H1 (cell line): ENCODE data around the gene TK2. TPM values are rescaled to one million over a fixed set of nuclear protein-coding genes. Genes with fewer than 3 reads are reported as not detected.

ENCODE experiments used
- CTCF ChIA-PET: fragments of 300-600 bp; sonication (Branson Sonifier 250); formaldehyde crosslinking; loops from one replicate; lab custom pipeline; 2021; ENCODE audit not compliant: partially characterized antibody; lab: Charles Lee
- POLR2A ChIA-PET: fragments of 300-600 bp; sonication (Branson Sonifier 250); formaldehyde crosslinking; loops from one replicate; lab custom pipeline; 2021; ENCODE audit warnings: inconsistent platforms; ENCODE audit not compliant: partially characterized antibody; lab: Charles Lee
- DNase-seq, 2 experiments: peaks; one replicate each; pipeline versions ENCODE4 v3.0.0 to v3.0.0-alpha.2; 2010 to 2022; ENCODE audit warnings: low spot score in 2 of 2, low read depth in 1 of 2, mixed read lengths in 1 of 2
- FAIRE-seq: peaks from 2 replicates; lab custom pipeline; 2011; peaks lifted over from hg19 to GRCh38; lab: Jason Lieb, UNC
- H2AFZ ChIP-seq: 2 replicates; pipeline ENCODE4 v1.8.1; 2012; ENCODE audit warnings: low read length, inconsistent platforms
- H2AK5ac ChIP-seq: 2 replicates; pipeline ENCODE4 v1.6.1; 2013; ENCODE audit warnings: low read depth, low read length
- H2BK120ac ChIP-seq: replicated peaks from 2 replicates; pipeline ENCODE3; 2013; ENCODE audit warnings: low read depth, low read length, inconsistent platforms
- H2BK12ac ChIP-seq: 2 replicates; pipeline ENCODE4 v1.6.1; 2013; ENCODE audit warnings: low read depth, low read length
- H2BK15ac ChIP-seq: 2 replicates; pipeline ENCODE4 v1.6.1; 2013; ENCODE audit warnings: low read length
- H2BK20ac ChIP-seq: 2 replicates; pipeline ENCODE4 v1.6.1; 2013; ENCODE audit warnings: low read length
- H2BK5ac ChIP-seq: 2 replicates; pipeline ENCODE4 v1.6.1; 2013; ENCODE audit warnings: low read depth, low read length
- H3K14ac ChIP-seq: 2 replicates; pipeline ENCODE4 v1.6.1; 2013; ENCODE audit warnings: inconsistent platforms; ENCODE audit not compliant: insufficient read length
- H3K18ac ChIP-seq: 2 replicates; pipeline ENCODE4 v1.6.1; 2013; ENCODE audit warnings: low read length; ENCODE audit errors: extremely low read depth
- H3K23ac ChIP-seq: 2 replicates; pipeline ENCODE4 v1.6.1; 2013; ENCODE audit warnings: inconsistent platforms; ENCODE audit not compliant: insufficient read length
- H3K23me2 ChIP-seq: 2 replicates; pipeline ENCODE4 v1.6.1; 2013; ENCODE audit warnings: low read depth, low read length
- H3K27ac ChIP-seq: 2 replicates; pipeline ENCODE4 v1.6.1; 2011; ENCODE audit warnings: low read depth, low read length, inconsistent platforms
- H3K27me3 ChIP-seq, 4 experiments: replicated peaks in 1 of 4; 1 replicate in 1 of 4; 2 replicates in 3 of 4; pipeline versions ENCODE4 v1.6.1 to v1.8.1; 2011 to 2013; ENCODE audit warnings: low read length in 3 of 4, mild to moderate bottlenecking in 3 of 4, inconsistent platforms in 2 of 4, mixed read lengths in 2 of 4, moderate library complexity in 1 of 4; ENCODE audit not compliant: control insufficient read depth in 3 of 4, insufficient read depth in 3 of 4; ENCODE audit errors: extremely low read depth in 1 of 4
- H3K36me3 ChIP-seq, 4 experiments: 2 replicates each; pipeline versions ENCODE4 v1.6.1 to v1.8.1; 2011 to 2013; ENCODE audit warnings: mild to moderate bottlenecking in 4 of 4, low read length in 3 of 4, moderate library complexity in 2 of 4, control low read depth in 1 of 4, inconsistent platforms in 1 of 4; ENCODE audit not compliant: insufficient read depth in 4 of 4, control insufficient read depth in 2 of 4
- H3K4ac ChIP-seq: replicated peaks from 2 replicates; pipeline ENCODE3; 2013; ENCODE audit warnings: low read length, low read depth, mixed read lengths, inconsistent platforms; ENCODE audit not compliant: insufficient read length
- H3K4me1 ChIP-seq, 4 experiments: replicated peaks in 1 of 4; 1 replicate in 1 of 4; 2 replicates in 3 of 4; pipeline versions ENCODE4 v1.6.1 to v1.8.1; 2011 to 2013; ENCODE audit warnings: low read length in 3 of 4, inconsistent platforms in 2 of 4, mixed read lengths in 1 of 4; ENCODE audit not compliant: insufficient read depth in 4 of 4, control insufficient read depth in 3 of 4
- H3K4me2 ChIP-seq, 2 experiments: 2 replicates each; pipeline versions ENCODE4 v1.6.1 to v1.8.1; 2011 to 2013; ENCODE audit warnings: low read depth in 2 of 2, low read length in 2 of 2, control low read depth in 1 of 2, inconsistent platforms in 1 of 2, mild to moderate bottlenecking in 1 of 2; ENCODE audit not compliant: insufficient read depth in 1 of 2
- H3K4me3 ChIP-seq, 4 experiments: fragments of 200-600, 300-600 bp in 1 of 4; sonication (generic), shearing (Covaris generic), sonication (Bioruptor Twin) in 1 of 4; 2 replicates each; pipeline versions ENCODE4 v1.5.1 to v1.8.1; 2011 to 2016; ENCODE audit warnings: low read length in 4 of 4, low read depth in 3 of 4, control low read depth in 2 of 4, inconsistent platforms in 2 of 4, mild to moderate bottlenecking in 2 of 4, mixed read lengths in 1 of 4, moderate library complexity in 1 of 4; ENCODE audit not compliant: insufficient read depth in 2 of 4; ENCODE audit errors: extremely low read depth in 1 of 4
- H3K56ac ChIP-seq: replicated peaks from 2 replicates; pipeline ENCODE3; 2013; ENCODE audit warnings: low read depth, mild to moderate bottlenecking, mixed read lengths, low read length, inconsistent platforms; ENCODE audit not compliant: insufficient read length
- H3K79me1 ChIP-seq: 2 replicates; pipeline ENCODE4 v1.6.1; 2013; ENCODE audit warnings: low read depth, low read length, control low read depth
- H3K79me2 ChIP-seq, 2 experiments: 2 replicates each; pipeline versions ENCODE4 v1.6.1 to v1.8.1; 2012 to 2013; ENCODE audit warnings: low read length in 2 of 2, mild to moderate bottlenecking in 2 of 2, inconsistent platforms in 1 of 2; ENCODE audit not compliant: insufficient read depth in 2 of 2, control insufficient read depth in 1 of 2
- H3K9ac ChIP-seq, 4 experiments: replicated peaks in 1 of 4; 1 replicate in 1 of 4; 2 replicates in 3 of 4; pipeline versions ENCODE4 v1.6.1 to v1.8.1; 2011 to 2013; ENCODE audit warnings: low read depth in 3 of 4, low read length in 3 of 4, control low read depth in 2 of 4, mild to moderate bottlenecking in 2 of 4, moderate library complexity in 2 of 4, inconsistent platforms in 1 of 4; ENCODE audit errors: extremely low read depth in 1 of 4
- H3K9me3 ChIP-seq, 2 experiments: 2 replicates each; pipeline versions ENCODE4 v1.6.1 to v1.8.1; 2012 to 2013; ENCODE audit warnings: mild to moderate bottlenecking in 2 of 2, moderate library complexity in 2 of 2, control low read depth in 1 of 2, inconsistent platforms in 1 of 2, low read depth in 1 of 2, low read length in 1 of 2, mixed read lengths in 1 of 2; ENCODE audit not compliant: insufficient read depth in 2 of 2
- H4K20me1 ChIP-seq, 2 experiments: replicated peaks in 1 of 2; 2 replicates each; pipeline versions ENCODE3 to v1.8.1; 2011 to 2013; ENCODE audit warnings: inconsistent platforms in 2 of 2, low read length in 2 of 2, mild to moderate bottlenecking in 1 of 2; ENCODE audit not compliant: insufficient read depth in 2 of 2, control insufficient read depth in 1 of 2
- H4K5ac ChIP-seq: 2 replicates; pipeline ENCODE4 v1.6.1; 2013; ENCODE audit warnings: low read length, low read depth, mixed read lengths, inconsistent platforms; ENCODE audit not compliant: insufficient read length
- H4K8ac ChIP-seq: 2 replicates; pipeline ENCODE4 v1.8.0; 2013; ENCODE audit warnings: mild to moderate bottlenecking, moderate library complexity, low read length, inconsistent platforms; ENCODE audit not compliant: insufficient read depth; ENCODE audit errors: extremely low read depth
- H4K91ac ChIP-seq: replicated peaks from 2 replicates; pipeline ENCODE3; 2013; ENCODE audit warnings: low read length, mixed read lengths, inconsistent platforms; ENCODE audit not compliant: insufficient read length
- CBX8 ChIP-seq: fragments of 300-800, 300-1000 bp; sonication (generic); IDR thresholded peaks from 2 replicates; pipeline ENCODE4 v1.7.1; 2016; ENCODE audit warnings: low read depth, low read length, borderline replicate concordance
- RNF2 ChIP-seq: fragments of 200-900, 300-1000 bp; sonication (generic); IDR thresholded peaks from 2 replicates; pipeline ENCODE4 v1.7.1; 2016; ENCODE audit warnings: borderline replicate concordance, low read depth, mild to moderate bottlenecking, antibody characterized with exemption, low read length; ENCODE audit not compliant: poor library complexity, severe bottlenecking; ENCODE audit errors: missing control alignments
- SP1 ChIP-seq: IDR thresholded peaks from 2 replicates; pipeline ENCODE4 v1.6.1; 2011; ENCODE audit warnings: low read depth, low read length
- WGBS, 2 experiments: shearing (Covaris generic) in 1 of 2; methylation state at CpG; one replicate each; pipeline versions ENCODE4 v1.1.6 to v1.1.7; 2013 to 2015; ENCODE audit warnings: low lambda C conversion rate in 2 of 2, mixed read lengths in 2 of 2, inconsistent platforms in 1 of 2, low coverage in 1 of 2, missing lambda C conversion rate in 1 of 2; ENCODE audit not compliant: insufficient replicate concordance in 2 of 2, insufficient coverage in 1 of 2, insufficient read length in 1 of 2; ENCODE audit errors: extremely low coverage in 1 of 2, missing lambda C conversion rate in 1 of 2; 5-methylcytosine and 5-hydroxymethylcytosine counted together
- polyA plus RNA-seq, 7 experiments: library from polyadenylated mRNA; depleted of rRNA in 3 of 7; stranded (reverse) in 5 of 7; unstranded in 2 of 7; fragments of >200 nt in 5 of 7; fragments of 200-250 nt in 2 of 7; gene quantifications; 1 replicate in 5 of 7; 2 replicates in 1 of 7; 4 replicates in 1 of 7; pipeline versions ENCODE4 v1.2.1 to v1.2.3, GENCODE V29; 2011 to 2013; ENCODE audit warnings: missing spikeins in 2 of 7, mixed read lengths in 2 of 7
- total RNA-seq: library from RNA; stranded (reverse); fragmentation: NEBNext Ultra II Directional; extraction: Animal tissue kit (Norgen Biotek cat#: 25700); gene quantifications from 2 replicates; pipeline ENCODE4 v1.2.1, GENCODE V29; 2021

Gene TK2
- total and polyA plus RNA-seq, 2 of the 8 experiments (the other 6 are each of a cell fraction or from before 2014, with no cell fraction given), result 2.7 to 3.6 TPM

DNA sequence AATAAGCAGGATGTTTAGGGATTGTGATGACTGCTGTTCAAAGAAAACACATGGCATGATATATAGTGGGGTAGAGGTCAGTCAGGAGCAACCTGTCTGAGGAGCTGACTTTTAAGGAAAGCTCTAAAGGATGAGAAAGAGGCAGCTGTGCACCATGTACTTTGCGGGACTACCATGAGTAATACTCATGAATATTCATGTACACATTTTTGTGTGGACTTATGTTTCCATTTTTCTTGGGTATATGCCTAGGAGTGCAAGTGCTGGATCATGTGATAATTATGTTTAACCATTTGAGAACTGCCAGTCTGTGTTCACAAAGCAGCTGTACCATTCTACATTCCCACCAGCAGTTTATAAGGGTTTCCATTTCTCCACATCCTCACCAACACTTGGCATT, 87.0 kb downstream of the TK2 start:
- Histone ChIP-seq H4K20me1 (no peaks in the 10 kb centered on the region), H3K14ac (no peak overlapping the region), H2AFZ (no peak overlapping the region), H3K4me1 (peaks cover 0 to 3% (median 1%) of the 10 kb centered on the region in 4 experiments; a peak in 1 of 7 replicates), H3K9me3 (no peaks in the 10 kb centered on the region), H3K27me3 (no peaks in the 10 kb centered on the region; a peak in 2 of 7 replicates), H3K4ac (no peak overlapping the region), H3K4me2 (no peak overlapping the region), H2BK12ac (no peak overlapping the region), H4K8ac (no peak overlapping the region), H3K79me2 (no peaks in the 10 kb centered on the region), H3K56ac (no peak overlapping the region), H4K91ac (no peak overlapping the region), H3K18ac (no peak overlapping the region), H2BK120ac (no peak overlapping the region), H3K23me2 (no peaks in the 10 kb centered on the region), H3K27ac (no peak overlapping the region), H3K79me1 (no peaks in the 10 kb centered on the region), H2BK20ac (no peak overlapping the region), H4K5ac (no peak overlapping the region), H2AK5ac (no peak overlapping the region), H3K9ac (no peak overlapping the region), H3K36me3 (no peaks in the 10 kb centered on the region), H3K4me3 (no peak overlapping the region), H3K23ac (no peak overlapping the region), H2BK5ac (no peak overlapping the region), H2BK15ac (no peak overlapping the region)
- ChIA-PET POLR2A (no interaction called here), CTCF (interaction anchor here (0.8 to 2.5 kb wide), 8 partner anchors 8 to 121 kb away, joined by 3 to 12 read pairs (median 4); no protein-coding TSS in a partner anchor)
- TF ChIP-seq CBX8 (no peak), SP1 (no peak), RNF2 (no peak)
- no peak for DNase-seq
- WGBS, 2 experiments, result 90% methylated on average over 1 of the region's 1 CpG; no CpG with 5 or more reads in 1 of the 2 experiments
- no peak for FAIRE-seq
